Pancreas (tissue), 10 donors: Measurements from ENCODE around the gene SERPING1. TPM values are rescaled to one million over a fixed set of nuclear protein-coding genes. Genes with fewer than 3 reads are reported as not detected.

Experiments used
- ATAC-seq, 4 donors: fragments of 200-7000 bp; cut with Tn5 transposase; one replicate each; pipeline versions ENCODE4 v1.8.0 to v1.9.1; 2020; ENCODE audit warnings: mild to moderate bottlenecking in 4 of 4, moderate library complexity in 4 of 4
- DNase-seq, 6 donors: peaks; one replicate each; pipeline ENCODE4 v3.0.0-alpha.2; 2020
- FAIRE-seq: peaks from 2 replicates; lab custom pipeline; 2012; peaks lifted over from hg19 to GRCh38; lab: Jason Lieb, UNC
- H3K27ac ChIP-seq, 4 donors: fragments of 200-600 bp; sonication (generic); 1 replicate in 3 of 4; 2 replicates in 1 of 4; pipeline versions ENCODE4 v1.5.0 to v1.8.0; 2020
- H3K27me3 ChIP-seq, 4 donors: fragments of 200-600 bp; one replicate each; pipeline ENCODE4 v1.8.0; 2021
- H3K36me3 ChIP-seq, 3 donors: fragments of 200-600 bp; sonication (generic) in 1 of 3; one replicate each; pipeline versions ENCODE4 v1.5.0 to v1.8.0; 2020 to 2021
- H3K4me1 ChIP-seq, 3 donors: fragments of 200-600 bp; one replicate each; pipeline ENCODE4 v1.8.0; 2021
- H3K4me3 ChIP-seq, 4 donors: fragments of 200-600 bp; sonication (generic) in 2 of 4; one replicate each; pipeline versions ENCODE4 v1.5.0 to v1.8.0; 2020 to 2021
- H3K9me3 ChIP-seq, 4 donors: fragments of 200-600 bp; one replicate each; pipeline ENCODE4 v1.8.0; 2021
- WGBS, 2 donors: extraction: QIAGEN DNeasy Blood & Tissue Kit; methylation state at CpG; one replicate each; pipeline ENCODE4 v1.1.7; 2013; 5-methylcytosine and 5-hydroxymethylcytosine counted together
- intact Hi-C, 3 donors: fragments of 100-400 bp; cut with DNase I; formaldehyde crosslinking; loops; one replicate each; pipeline versions ENCODE4 v1.11.1 to v1.14.2; 2022
- polyA plus RNA-seq, 2 donors: library from polyadenylated mRNA; stranded (reverse); fragments of 200-250 nt; gene quantifications; one replicate each; pipeline ENCODE4 v1.2.3, GENCODE V29; 2013
- total RNA-seq, 6 donors: library from RNA; stranded (reverse); fragmentation: NEBNext Ultra II Directional in 4 of 6; extraction: Animal tissue kit (Norgen Biotek cat#: 25700) in 4 of 6; gene quantifications; one replicate each; pipeline versions ENCODE4 v1.2.1 to v1.2.4, GENCODE V29; 2021 to 2023
- TF ChIP-seq, protein P1 (sequence below), 4 donors: fragments of 200-600 bp; sonication (generic) in 3 of 4; IDR thresholded peaks; one replicate each; pipeline versions ENCODE4 v1.5.0 to v1.8.0; 2021; ENCODE audit warnings: antibody characterized with exemption in 4 of 4
- donor health status: healthy with polysubstance abuse.
- donor health status: DM: no; HTN: no; CAD: no; lungs with moderate emphysema.
- donor health status: DM: no; HTN: no; CAD: no.
- donor health status: control.
- donor health status: control.
- donor health status: Bipolar disorder and iron deficiency.
- donor health status: DM: yes; HTN: yes; CAD: no.
- donor health status: DM: no; HTN: no; CAD: no.
- donor health status: DM: no; HTN: no; CAD: no.
- donor health status: DM: yes; HTN: yes; CAD: no.

SERPING1 gene
- total and polyA plus RNA-seq, 8 donors: 135 to 399 (median 206) TPM

DNA sequence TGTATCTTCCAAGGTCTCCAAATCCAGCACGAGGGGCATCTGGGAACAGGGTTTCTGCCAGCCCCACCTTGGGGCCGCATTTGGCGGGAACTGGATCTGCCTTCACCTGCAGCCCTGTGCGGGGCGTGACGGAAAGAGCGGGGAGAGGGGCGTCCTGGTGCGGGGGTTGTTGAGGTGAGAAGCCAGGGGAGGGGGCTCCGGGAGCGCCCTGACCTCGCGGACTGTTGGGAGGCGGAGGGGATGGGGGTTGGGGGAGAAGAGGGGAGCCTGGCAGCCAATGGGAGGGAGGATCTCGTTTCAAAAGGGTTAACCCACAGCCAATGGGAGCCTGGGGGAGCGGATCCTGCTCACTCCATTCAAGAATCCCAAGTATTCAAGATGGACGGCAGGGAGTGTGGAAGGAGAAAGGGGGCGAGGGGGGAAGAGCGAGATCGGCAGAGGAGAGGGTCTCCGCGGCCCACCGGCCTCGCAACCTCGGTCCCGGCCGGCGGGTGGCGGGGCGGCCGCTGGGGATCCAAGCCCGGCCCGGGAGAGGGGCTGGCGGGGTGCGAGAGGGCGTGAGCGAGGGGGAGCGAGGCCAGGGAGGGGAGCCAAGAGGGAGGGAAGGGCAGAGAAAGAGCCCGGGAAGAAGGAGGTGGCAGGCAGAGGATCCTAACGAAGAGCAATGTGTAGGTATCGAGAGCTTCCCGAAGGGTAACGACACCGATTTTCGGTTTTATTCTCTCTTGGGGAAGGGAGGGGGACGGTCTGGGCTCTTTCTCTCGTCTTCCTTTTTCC is 40.7 kb downstream of the SERPING1 start:
- H3K9me3 ChIP-seq: no peaks in the 10 kb centered on the region
- intact Hi-C loops: no loop called here
- peak overlapping the region; percentile 55 to 75 (median 58) for H3K4me3 ChIP-seq
- TF ChIP-seq, protein P1, sequence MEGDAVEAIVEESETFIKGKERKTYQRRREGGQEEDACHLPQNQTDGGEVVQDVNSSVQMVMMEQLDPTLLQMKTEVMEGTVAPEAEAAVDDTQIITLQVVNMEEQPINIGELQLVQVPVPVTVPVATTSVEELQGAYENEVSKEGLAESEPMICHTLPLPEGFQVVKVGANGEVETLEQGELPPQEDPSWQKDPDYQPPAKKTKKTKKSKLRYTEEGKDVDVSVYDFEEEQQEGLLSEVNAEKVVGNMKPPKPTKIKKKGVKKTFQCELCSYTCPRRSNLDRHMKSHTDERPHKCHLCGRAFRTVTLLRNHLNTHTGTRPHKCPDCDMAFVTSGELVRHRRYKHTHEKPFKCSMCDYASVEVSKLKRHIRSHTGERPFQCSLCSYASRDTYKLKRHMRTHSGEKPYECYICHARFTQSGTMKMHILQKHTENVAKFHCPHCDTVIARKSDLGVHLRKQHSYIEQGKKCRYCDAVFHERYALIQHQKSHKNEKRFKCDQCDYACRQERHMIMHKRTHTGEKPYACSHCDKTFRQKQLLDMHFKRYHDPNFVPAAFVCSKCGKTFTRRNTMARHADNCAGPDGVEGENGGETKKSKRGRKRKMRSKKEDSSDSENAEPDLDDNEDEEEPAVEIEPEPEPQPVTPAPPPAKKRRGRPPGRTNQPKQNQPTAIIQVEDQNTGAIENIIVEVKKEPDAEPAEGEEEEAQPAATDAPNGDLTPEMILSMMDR (IDR thresholded peaks at IDR 0.05): no peak
- H3K27me3 ChIP-seq: no peaks in the 10 kb centered on the region
- DNase-seq: peak in 4 of 6 donors; percentile 51 to 80 (median 56)
- peak overlapping the region in 2 of 4 donors; percentile 12 to 48 for H3K27ac ChIP-seq
- WGBS, 2 donors: 2 to 3% methylated on average over 45 to 47 of the region's 47 CpGs
- ATAC-seq: peak; percentile 78 to 92 (median 86)
- no peak for FAIRE-seq
- H3K36me3 ChIP-seq: no peaks in the 10 kb centered on the region
- no peaks in the 10 kb centered on the region for H3K4me1 ChIP-seq

DNA sequence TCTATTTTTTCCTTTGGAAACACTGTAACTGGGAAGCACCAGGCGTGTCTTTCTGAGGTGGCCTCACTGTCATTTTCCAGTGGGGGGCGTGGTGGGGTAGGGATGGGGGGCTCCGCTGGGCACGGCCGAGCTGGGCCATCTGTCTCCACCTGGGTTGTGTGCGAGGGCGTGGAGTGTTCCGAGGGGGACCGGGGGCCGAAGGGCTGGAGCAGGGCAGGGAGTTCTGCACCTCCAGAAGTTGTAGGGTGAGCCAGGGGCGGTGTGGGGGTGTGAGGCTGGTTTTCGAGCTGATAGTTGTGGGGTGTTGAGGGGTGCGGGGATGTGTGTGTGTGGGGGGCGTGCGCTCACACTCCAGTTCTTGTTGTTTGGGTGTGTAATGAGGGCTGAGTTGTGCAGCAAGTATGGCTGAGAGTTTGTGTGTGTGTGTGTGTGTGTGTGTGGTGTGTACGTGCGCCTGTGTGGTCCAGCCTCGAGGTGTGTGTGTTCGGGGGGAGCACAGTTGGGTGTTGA is 41.4 kb downstream of the SERPING1 start:
- Histone ChIP-seq H3K27me3 (no peaks in the 10 kb centered on the region), H3K4me3 (peak overlapping the region; percentile 55 to 75 (median 58)), H3K27ac (no peak overlapping the region), H3K36me3 (no peaks in the 10 kb centered on the region), H3K9me3 (no peaks in the 10 kb centered on the region), H3K4me1 (no peaks in the 10 kb centered on the region)
- TF ChIP-seq, protein P1 (IDR thresholded peaks at IDR 0.05): no peak
- WGBS, 2 donors: 7 to 13% methylated on average over 19 of the region's 19 CpGs
- intact Hi-C loops: no loop called here
- FAIRE-seq: no peak
- peak in 2 of 4 donors; percentile 13 to 23 for ATAC-seq
- peak in 2 of 6 donors; percentile 33 to 70 for DNase-seq

DNA sequence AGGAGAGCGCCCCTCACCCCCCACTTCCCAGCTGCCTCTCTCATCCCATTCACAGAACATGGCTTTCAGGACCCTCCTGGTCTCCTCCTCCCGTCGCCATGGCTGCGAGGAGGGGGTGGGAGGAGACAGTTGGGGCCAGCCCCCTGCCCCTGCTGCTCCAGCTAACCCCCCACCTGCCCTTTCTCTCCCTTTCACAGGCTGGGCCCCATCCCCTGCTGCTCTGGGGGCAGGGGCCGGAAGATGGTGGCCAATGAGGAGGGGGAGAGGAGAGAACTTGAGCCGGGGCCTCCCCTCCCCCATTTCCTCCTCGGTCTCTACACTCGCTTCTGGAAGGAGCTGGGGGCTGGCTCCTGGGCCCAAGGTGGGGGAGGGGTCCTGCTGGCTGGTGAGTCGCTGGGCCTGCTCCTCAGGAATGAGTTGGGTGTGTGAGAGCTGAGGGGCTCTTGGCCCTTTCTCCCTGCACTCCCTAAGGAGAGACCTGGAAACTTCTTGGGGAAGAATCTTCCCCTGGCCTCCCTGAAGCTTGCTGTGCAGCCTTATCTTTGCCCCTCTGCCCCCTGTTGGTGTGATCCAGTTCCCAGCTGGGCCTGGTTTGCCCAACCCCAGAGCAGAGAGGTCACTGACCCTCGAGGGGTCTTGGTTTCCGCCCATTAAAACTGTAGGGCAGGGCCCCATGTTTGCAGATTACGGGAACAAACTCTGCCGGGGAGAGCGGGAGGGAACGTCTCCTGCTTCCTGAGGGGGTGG is 42.0 kb downstream of the SERPING1 start:
- Histone ChIP-seq H3K27ac (no peak overlapping the region), H3K4me3 (peak overlapping the region in 2 of 4 donors; percentile 60 to 75), H3K9me3 (no peaks in the 10 kb centered on the region), H3K27me3 (no peaks in the 10 kb centered on the region), H3K36me3 (no peaks in the 10 kb centered on the region), H3K4me1 (no peaks in the 10 kb centered on the region)
- 50 to 52% methylated on average over 13 to 15 of the region's 15 CpGs for WGBS, 2 donors
- DNase-seq (peak in 1 of 6 donors; percentile 50), ATAC-seq (no peak), FAIRE-seq (no peak)
- intact Hi-C loops: loop anchor here (10.0 kb wide), 3 partner anchors 65 to 295 kb away; partner anchors contain the start of gene UBE2L6 (in 1 of the 3)
- TF ChIP-seq, protein P1 (IDR thresholded peaks at IDR 0.05): no peak

DNA sequence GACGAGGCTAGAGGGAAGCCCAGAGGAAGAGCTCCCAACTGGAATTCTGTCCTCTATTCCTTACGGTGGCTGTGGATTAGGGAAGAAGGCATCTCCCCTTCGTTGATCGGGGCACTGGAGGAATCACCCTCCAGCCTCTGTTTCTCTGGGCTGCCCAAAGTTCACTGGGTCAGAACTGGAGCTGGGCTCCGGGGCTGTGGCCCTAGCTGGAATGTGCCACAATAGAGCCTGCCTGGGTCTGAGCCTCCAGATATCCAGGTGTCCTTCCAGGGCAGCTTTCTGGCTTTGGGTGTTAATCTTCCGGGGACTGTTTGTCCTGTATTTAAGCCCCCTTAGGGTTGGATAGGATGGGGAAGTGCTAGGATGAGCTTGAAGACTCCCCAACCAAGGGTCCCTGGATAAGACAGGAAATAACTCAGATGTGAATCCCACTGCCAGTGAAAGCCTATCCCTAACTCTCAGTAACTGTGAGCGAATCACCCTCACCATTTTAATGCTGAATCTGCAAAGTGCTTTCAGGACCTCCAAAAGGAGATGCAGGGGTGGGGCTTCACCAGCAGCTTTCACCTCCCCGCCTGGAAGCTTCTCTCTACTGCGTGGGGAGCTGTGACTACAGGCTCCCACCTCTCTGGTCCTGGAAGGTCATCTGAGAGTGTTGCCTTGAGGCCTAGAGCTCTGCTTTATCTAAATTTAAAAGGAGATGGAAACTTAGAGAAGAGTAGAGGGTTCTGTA is 42.7 kb downstream of the SERPING1 start:
- Histone ChIP-seq H3K27me3 (no peaks in the 10 kb centered on the region), H3K36me3 (no peaks in the 10 kb centered on the region), H3K4me3 (peak overlapping the region in 1 of 4 donors; percentile 75), H3K9me3 (no peaks in the 10 kb centered on the region), H3K27ac (no peak overlapping the region), H3K4me1 (peaks cover 0 to 3% (median 2%) of the 10 kb centered on the region in 3 donors)
- FAIRE-seq: no peak
- no peak for ATAC-seq
- intact Hi-C loops: loop anchor here (10.0 kb wide), 3 partner anchors 65 to 295 kb away; partner anchors contain the start of gene UBE2L6 (in 1 of the 3)
- TF ChIP-seq, protein P1 (IDR thresholded peaks at IDR 0.05): no peak
- WGBS, 2 donors: 72 to 79% methylated on average over 9 of the region's 9 CpGs
- no peak for DNase-seq
